GM21786 (cell line): ENCODE measurements around the gene FLNC.

Experiments
- ATAC-seq: cut with Tn5 transposase; IDR thresholded peaks from one replicate; pipeline ENCODE4 v1.9.1; 2021; ENCODE audit not compliant: unreplicated experiment

The FLNC gene

GRCh38 chr7:128831178-128831993, 1.2 kb downstream of the FLNC start:
- no peak for ATAC-seq

GRCh38 chr7:128831994-128832879, 2.0 kb downstream of the FLNC start:
- ATAC-seq, result no peak

- ATAC-seq, result no peak
Measured at GRCh38 chr7:128832880-128833147, 2.6 kb downstream of the FLNC start.

- ATAC-seq, result no peak
Measured at GRCh38 chr7:128833148-128833945, 3.1 kb downstream of the FLNC start.

- no peak for ATAC-seq
Measured at GRCh38 chr7:128833946-128834325, 3.7 kb downstream of the FLNC start.

- no peak for ATAC-seq
Measured at GRCh38 chr7:128835231-128835751, 5.1 kb downstream of the FLNC start.

- no peak for ATAC-seq
Measured at GRCh38 chr7:128835790-128836641, 5.8 kb downstream of the FLNC start.

- ATAC-seq, result no peak
Measured at GRCh38 chr7:128836729-128837348, 6.6 kb downstream of the FLNC start.

- ATAC-seq, result no peak
Measured at GRCh38 chr7:128837521-128837921, 7.3 kb downstream of the FLNC start.

GRCh38 chr7:128838109-128838779, 8.0 kb downstream of the FLNC start:
- no peak for ATAC-seq

- no peak for ATAC-seq
Measured at GRCh38 chr7:128838981-128839731, 8.9 kb downstream of the FLNC start.

- ATAC-seq, result no peak
Measured at GRCh38 chr7:128839751-128840177, 9.6 kb downstream of the FLNC start.

GRCh38 chr7:128840326-128841170, 10.3 kb downstream of the FLNC start:
- no peak for ATAC-seq

- no peak for ATAC-seq
Measured at GRCh38 chr7:128841171-128841690, 11.0 kb downstream of the FLNC start.

GRCh38 chr7:128841921-128842673, 11.9 kb downstream of the FLNC start:
- no peak for ATAC-seq
